Hematopoietic multipotent progenitor cell treated with erythropoietin and hydrocortisone succinate and interleukin-3 and kit ligand, for 17 days (in vitro differentiated cells): Measurements from ENCODE around the gene MAT1A.
"Not testable (repeated sequence)": the region's sequence is repeated elsewhere in the genome, so short reads cannot be mapped to it uniquely, and the experiment has no call there.

Source experiments
- DNase-seq: peaks from one replicate; pipeline ENCODE4 v3.0.0-alpha.2; 2015; ENCODE audit warnings: low spot score

The MAT1A gene

GRCh38 chr10:80289451-80290287 is at the start of gene MAT1A:
Gene MAT1A (minus strand): TSS chr10:80289658. CDS start chr10:80289423, 235 bp downstream.
- no peak for DNase-seq

DNA sequence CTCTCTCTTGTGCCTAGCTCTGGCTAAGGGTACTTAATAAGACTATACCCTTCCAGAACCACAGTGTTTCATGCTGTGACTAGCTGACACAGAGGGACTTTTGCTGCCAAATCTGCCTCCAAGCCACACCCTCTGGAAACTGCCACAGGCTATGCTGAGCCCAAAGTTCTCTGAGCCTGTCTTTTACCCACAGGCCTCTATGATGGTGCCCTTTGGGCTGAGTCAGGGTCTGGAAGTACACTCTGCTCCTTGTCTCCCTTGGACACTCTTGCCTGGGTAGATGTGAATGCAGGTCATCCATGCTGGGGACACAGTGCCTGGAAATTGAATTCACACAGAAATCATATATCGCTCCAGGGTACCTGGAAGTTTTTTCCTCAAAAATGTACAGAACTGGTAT is 44.5 kb upstream of the MAT1A start:
- DNase-seq, result no peak

DNA sequence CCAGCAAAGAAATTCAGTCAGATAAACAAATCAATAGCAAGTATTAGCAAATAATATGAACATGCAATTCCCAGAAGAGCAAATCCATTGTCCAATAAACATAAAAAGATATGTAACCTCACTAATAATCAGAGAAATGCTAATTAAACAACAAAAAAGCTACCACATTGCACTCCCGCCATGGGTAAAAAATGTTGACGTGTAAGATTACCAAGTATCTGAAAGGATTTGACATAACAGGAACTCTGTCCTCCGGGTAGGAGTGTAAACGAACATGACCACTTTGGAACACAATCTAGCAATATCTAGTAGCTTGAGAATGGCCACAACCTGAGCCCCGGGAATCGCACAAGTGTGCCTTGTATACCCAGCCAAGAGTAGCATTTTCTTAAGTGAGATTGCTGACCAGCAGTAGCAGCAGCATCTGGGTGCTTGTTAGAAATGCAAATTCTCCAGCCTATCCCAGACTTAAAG is 35.5 kb upstream of the MAT1A start:
- no peak for DNase-seq

- DNase-seq, result no peak
Observed at GRCh38 chr10:80324086-80324485, 34.6 kb upstream of the MAT1A start.

DNA sequence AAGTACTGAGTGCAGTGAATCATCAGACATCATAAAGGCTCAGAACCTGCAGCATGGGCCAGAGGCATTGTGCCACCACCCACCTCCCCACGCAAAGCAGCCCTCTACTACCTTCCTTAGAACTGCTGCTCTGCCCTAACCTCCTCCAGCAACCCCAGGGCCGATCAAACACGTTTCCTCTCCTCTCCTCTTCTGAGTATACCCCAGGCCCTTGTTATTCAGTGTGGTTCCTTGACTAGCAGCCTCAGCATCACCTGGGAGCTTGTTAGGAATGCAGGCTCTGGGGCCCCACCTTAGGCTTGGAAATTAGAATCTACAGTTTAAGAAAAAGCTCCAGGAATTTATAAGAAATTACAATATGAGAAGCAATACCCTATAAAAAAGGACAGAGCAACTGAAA is 33.9 kb upstream of the MAT1A start:
- DNase-seq, result no peak

DNA sequence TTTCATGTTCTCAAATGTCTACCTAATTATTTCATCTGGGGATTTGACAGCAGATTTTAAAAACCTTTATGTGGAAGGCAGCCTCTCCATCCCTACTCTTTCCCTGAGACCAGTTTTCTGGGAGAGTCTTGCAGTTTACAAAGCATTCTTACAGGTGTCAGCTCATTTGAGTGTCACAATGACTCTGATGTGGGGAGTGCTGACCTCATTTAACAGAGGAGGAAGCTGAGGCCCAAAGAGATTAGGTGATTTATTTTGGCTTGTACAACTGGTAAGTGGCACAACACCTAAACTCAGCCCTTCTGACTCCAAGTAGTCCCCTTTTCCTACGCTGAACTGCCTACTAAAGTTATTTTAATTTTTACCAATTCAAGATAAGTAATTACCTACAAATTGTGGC is 33.3 kb upstream of the MAT1A start:
- DNase-seq, result no peak

DNA sequence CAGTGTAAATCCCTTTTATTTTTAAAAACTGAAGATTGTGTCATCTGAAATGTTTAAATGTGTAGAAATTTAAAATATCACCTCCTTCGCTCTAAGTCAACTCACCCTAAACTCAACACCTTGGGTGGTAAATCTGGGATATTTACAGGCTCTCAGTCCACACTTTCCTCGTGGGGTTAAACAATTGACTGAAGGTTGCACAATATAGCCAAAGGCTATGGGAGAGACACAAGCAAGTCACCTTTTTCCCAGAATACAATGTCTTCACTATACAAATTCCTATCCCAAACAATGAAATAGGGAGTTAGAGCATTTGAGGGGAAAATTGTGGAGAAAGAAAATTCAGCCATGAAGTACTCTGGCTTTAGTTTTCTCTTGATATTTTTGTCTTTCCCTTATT is 32.7 kb upstream of the MAT1A start:
- no peak for DNase-seq

- DNase-seq, result no peak
Observed at GRCh38 chr10:80321183-80321582, 31.7 kb upstream of the MAT1A start.

GRCh38 chr10:80320377-80320776 is 30.9 kb upstream of the MAT1A start:
- DNase-seq, result no peak

DNA sequence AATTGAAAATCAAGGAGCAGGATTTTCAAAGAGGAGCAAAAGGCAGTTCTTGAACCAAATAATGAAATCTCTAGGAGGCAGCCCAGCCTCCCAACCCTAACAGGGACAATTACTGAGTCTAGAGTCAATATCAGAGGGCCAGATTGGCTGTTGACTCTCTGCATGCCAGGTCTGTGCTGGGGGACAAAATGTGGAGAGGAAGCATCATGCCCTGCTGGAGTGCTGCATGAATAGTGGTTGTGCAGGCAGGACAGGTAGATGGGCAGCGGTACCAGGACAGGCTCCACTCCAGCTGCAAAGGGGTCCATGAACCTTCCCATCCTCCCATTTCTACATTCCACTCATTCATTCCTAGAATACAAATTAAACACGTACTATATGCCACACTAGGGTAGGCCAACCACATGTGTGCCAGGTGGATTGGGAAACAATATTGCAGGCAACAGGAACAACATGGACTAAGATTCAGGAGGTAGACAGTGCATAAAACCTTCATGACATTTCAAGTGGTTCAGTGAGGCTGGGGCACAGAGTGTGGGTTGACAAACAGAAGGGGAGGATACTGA is 30.4 kb upstream of the MAT1A start:
- DNase-seq, result no peak

GRCh38 chr10:80319318-80319717 is 29.9 kb upstream of the MAT1A start:
- DNase-seq, result no peak

DNA sequence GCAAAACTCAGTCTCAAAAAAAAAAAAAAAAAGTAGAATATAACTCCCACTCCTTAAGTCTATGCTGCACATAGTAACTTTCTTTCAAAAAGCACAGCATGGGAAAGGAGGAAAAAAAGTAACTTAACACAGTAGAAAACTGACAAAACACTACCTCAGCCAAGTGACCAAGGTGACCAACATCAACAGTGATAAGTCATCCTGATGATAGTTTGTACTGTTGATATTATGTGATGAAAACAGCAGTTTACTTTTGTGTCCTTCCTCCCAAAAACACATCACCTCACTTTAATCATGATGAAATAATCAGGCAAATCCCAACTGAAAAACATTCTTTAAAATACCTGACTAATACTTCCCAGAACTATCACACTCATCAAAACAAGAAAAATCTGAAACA is 29.3 kb upstream of the MAT1A start:
- no peak for DNase-seq

DNA sequence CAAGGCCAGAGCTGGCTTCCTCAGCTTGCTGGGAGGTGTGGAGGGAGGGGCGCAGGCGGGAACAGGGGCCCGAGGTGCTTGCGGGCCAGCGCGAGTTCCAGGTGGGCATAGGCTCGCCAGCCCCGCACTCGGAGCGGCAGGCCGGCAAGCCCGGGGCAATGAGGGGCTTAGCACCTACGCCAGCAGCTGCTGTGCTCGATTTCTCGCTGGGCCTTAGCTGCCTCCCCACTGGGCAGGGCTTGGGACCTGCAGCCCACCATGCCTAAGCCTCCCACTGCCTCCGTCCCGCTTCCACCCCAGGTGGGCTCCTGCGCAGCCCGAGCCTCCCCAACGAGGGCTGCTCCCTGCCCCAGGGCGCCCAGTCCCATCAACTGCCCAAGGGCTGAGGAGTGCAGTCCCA is 25.9 kb upstream of the MAT1A start:
- DNase-seq, result no peak

DNA sequence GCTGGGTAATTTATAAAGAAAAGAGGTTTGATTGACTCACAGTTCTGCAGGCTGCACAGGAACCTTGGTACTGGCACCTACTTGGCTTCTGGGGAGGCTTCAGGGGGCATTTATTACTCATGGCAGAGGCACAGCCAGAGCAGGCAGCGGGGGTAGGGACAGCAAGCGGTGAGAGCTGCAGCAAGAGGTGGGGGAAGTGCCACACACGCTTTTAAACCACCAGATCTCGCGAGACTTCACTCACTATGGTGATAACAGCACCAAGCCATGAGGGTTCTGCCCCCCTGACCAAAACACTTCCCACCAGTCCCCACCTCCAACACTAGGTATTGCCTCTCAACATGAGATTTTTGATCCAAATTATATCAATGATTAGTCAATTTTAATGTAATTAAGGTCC is 24.1 kb upstream of the MAT1A start:
- no peak for DNase-seq

DNA sequence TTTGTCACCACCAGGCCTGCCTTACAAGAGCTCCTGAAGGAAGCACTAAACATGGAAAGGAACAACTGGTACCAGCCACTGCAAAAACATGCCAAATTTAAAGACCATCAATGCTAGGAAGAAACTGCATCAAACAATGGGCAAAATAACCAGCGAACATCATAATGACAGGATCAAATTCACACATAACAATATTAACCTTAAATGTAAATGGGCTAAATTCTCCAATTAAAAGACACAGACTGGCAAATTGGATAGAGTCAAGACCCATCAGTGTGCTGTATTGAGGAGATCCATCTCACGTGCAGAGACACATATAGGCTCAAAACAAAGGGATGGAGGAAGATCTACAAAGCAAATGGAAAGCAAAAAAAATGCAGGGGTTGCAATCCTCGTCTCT is 16.5 kb upstream of the MAT1A start:
- not testable (repeated sequence) for DNase-seq

GRCh38 chr10:80296942-80297341 is 7.5 kb upstream of the MAT1A start:
- DNase-seq, result no peak

DNA sequence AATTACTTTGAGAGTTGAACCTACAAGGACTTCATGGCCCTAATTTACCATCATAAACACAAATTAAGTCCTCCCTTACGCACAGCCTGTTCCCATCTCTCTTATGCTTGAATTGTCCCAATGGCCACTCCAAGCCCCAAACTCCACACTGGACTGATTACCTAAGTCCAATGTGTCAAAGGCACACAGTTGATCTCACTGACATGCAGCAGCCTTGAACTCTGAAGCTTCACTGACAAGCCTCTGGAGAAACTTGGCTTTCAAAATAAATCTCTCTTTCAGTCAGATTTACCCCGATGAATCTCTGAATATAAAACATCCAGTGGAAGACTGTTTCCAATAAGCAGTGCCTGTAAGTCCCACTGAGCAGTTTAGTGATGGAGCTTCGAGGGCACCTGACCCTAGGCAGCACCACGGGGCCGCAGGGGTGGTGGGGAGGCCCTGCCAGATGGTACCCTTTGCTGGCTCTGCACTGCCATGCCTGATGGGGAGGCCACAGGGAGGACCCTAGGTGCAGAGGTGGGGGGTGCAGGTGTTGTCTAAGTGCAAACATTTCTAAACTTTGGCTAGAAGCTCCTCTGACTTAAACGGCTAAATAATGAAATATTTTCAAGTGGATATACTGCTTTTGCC is 3.3 kb upstream of the MAT1A start:
- DNase-seq, result no peak

DNA sequence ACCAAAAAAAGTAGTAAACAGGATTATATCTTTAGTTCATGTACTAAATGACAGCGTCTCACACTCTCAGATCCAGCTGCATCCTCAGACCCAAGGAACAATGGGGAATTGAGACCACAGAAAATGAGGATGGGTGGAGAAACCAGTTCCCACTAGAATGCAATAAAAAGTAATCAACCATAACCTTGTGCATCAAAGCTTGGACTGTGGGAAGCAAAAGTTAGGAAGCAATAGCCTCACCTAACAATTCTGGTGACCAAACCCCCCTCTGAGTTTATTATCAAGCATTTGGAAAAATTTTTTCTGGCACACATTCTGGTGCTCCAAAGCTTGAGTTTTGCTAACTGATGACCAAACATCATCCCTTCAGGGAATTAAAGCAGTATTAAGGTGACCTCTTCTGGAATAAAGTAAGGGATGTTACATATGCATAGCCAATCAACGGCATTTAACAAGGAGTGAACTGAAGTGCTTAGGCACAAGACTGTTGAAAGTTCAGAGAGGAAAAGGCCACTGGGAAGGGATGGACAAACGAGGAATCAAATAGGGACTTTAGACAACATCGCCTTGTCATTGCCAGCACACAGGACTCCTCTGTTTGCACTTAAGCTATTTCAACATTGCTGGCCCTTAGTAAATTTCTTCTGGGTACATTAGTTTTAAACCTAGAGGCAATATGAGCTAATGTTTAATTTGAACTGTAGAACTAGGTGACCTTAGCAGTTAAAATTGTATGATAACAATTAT is 1.2 kb upstream of the MAT1A start:
- no peak for DNase-seq

DNA sequence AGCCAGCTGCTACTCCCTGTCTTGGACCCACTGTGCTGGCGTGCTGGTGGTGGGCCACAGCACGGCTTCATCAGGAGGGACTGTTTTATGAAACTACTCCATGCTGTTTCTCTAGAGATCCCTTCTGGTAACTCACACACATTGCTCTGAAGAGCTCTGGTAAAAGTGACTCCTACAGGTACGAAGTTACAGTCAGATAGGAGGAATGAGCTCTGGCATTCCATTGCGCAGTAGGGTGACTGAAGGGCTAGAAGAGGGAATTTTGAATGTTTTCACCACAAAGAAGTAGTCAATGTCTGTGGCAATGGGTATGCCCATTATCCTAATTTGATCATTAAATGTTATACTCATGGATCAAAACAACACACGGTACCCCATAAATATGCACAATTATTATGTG is 609 bp downstream of the MAT1A start:
- DNase-seq, result no peak

- no peak for DNase-seq
Observed at GRCh38 chr10:80284522-80284921, 4.9 kb downstream of the MAT1A start.

GRCh38 chr10:80283536-80284199 is 5.8 kb downstream of the MAT1A start:
- DNase-seq, result no peak

GRCh38 chr10:80283119-80283518 is 6.3 kb downstream of the MAT1A start:
- no peak for DNase-seq
